ENCODE measurements around the gene PPP2R2C.

The PPP2R2C gene

GRCh38 chr4:6332042-6332668, 140.3 kb downstream of the PPP2R2C start:
- DNase-seq (ENCODE audit: low read depth in 2 of 2), result no peak

GRCh38 chr4:6331468-6331867, 140.9 kb downstream of the PPP2R2C start:
- DNase-seq (ENCODE audit: low read depth in 2 of 2), result no peak

GRCh38 chr4:6331018-6331417, 141.4 kb downstream of the PPP2R2C start:
- no peak for DNase-seq (ENCODE audit: low read depth in 2 of 2)

- no peak for DNase-seq (ENCODE audit: low read depth in 2 of 2)
Observed at GRCh38 chr4:6330384-6330767, 142.0 kb downstream of the PPP2R2C start.

GRCh38 chr4:6329478-6330383, 142.7 kb downstream of the PPP2R2C start:
- DNase-seq (ENCODE audit: low read depth in 2 of 2), result no peak

GRCh38 chr4:6328526-6328925, 143.9 kb downstream of the PPP2R2C start:
- no peak for DNase-seq (ENCODE audit: low read depth in 2 of 2)

GRCh38 chr4:6327220-6327917, 145.0 kb downstream of the PPP2R2C start:
- peak; percentile 53 to 55 for DNase-seq (ENCODE audit: low read depth in 2 of 2)

GRCh38 chr4:6326312-6327060, 145.9 kb downstream of the PPP2R2C start:
- DNase-seq (ENCODE audit: low read depth in 2 of 2), result no peak

GRCh38 chr4:6325788-6326290, 146.6 kb downstream of the PPP2R2C start:
- no peak for DNase-seq (ENCODE audit: low read depth in 2 of 2)

- DNase-seq (ENCODE audit: low read depth in 2 of 2), result no peak
Observed at GRCh38 chr4:6324999-6325787, 147.2 kb downstream of the PPP2R2C start.

- no peak for DNase-seq (ENCODE audit: low read depth in 2 of 2)
Observed at GRCh38 chr4:6324461-6324998, 147.9 kb downstream of the PPP2R2C start.

- DNase-seq (ENCODE audit: low read depth in 2 of 2), result no peak
Observed at GRCh38 chr4:6322761-6323566, 149.4 kb downstream of the PPP2R2C start.

GRCh38 chr4:6322067-6322760, 150.2 kb downstream of the PPP2R2C start:
- no peak for DNase-seq (ENCODE audit: low read depth in 2 of 2)

- DNase-seq (ENCODE audit: low read depth in 2 of 2), result no peak
Observed at GRCh38 chr4:6321361-6321760, 151.1 kb downstream of the PPP2R2C start.

GRCh38 chr4:6320663-6321062, 151.8 kb downstream of the PPP2R2C start:
- no peak for DNase-seq (ENCODE audit: low read depth in 2 of 2)

GRCh38 chr4:6319530-6320150, 152.8 kb downstream of the PPP2R2C start:
- no peak for DNase-seq (ENCODE audit: low read depth in 2 of 2)

- no peak for DNase-seq (ENCODE audit: low read depth in 2 of 2)
Observed at GRCh38 chr4:6318206-6318605, 154.2 kb downstream of the PPP2R2C start.

- DNase-seq (ENCODE audit: low read depth in 2 of 2), result no peak
Observed at GRCh38 chr4:6316461-6317003, 155.9 kb downstream of the PPP2R2C start.

Measured in activated CD8-positive, alpha-beta memory T cell treated with anti-CD3 and anti-CD28 coated beads for 4 hours (primary cell).